NCI-H510A (cell line): ENCODE results near the gene OGDHL.

Source experiments
- DNase-seq: peaks from one replicate; lab custom pipeline; 2025; lab: John Stamatoyannopoulos, UW

The OGDHL gene

DNA sequence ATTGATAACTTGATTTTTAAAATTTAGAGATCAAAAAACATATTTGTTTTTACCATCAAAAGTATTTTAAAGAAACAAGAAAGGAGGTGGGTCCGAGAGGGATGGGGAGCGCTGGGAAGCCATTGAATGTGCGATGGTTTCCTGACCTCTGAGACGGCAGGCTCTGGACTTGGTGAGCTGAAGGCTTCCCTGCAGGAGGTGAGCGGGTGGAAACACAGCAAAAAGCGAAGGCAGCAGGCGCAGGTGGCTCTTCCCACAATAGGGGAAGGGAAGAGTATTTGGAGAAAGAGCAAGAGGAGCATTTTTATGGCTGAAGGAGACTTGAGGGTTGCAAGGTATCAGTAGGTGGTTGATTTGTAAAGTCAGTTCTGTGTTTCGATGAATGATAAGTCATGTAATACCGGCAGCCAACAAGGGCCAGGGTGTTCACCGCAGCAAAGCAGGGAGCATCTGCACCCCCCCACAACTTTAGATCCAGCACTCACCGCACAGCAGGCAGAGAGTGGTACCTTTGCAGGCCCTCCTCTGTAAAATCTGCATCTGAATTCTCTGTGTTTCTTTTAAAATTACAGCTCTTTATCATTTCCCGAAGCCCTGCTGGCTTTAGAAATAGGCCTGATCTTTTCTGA, 72.1 kb downstream of the OGDHL start:
- DNase-seq, result no peak

DNA sequence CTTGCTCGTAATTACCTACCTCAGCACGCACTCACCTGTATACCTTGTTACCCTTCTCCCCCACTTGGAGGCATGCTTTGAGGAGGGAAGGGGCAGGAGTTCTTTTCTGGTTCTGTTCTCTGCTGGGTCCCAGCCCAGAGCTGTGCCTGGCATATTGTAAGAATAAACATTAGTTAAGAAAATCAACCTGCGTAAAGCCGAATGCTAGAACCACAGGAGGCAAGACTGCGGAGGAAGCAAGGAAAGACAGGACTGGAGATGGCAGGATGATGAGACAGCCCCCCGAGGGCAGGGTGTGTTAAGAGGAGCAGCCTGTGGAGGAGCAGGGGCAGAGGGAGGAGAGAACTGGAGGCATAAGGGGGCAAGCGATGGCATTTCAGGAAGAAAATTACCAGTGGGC, 73.2 kb downstream of the OGDHL start:
- no peak for DNase-seq

DNA sequence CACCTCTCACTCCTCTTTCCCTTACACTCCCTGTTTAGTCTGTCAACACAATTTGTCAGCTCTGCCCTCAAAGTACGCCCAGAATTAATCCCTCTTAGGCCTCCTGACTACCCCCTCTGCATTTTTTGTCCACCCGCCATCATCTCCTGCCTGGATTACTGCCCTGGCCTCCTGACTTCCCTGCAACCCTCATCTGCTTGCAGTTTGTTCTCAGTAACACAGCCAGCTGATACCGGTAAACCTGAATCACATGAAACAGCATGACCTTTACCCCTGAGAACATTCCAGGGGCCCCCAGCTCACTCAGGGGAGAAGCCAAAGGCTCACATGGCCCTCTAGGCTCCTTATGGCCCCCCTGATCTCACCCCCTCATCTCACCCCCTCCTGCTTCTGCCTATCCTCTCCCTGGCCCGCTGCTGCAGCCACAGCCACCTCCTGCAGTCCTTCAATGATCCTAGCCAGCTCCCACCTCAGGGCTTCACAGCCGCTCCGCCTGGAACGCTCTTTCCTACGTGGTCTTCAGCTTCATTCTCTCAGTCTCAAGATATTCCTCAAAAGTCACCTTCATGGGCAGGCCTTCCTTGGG, 73.8 kb downstream of the OGDHL start:
- DNase-seq, result no peak

DNA sequence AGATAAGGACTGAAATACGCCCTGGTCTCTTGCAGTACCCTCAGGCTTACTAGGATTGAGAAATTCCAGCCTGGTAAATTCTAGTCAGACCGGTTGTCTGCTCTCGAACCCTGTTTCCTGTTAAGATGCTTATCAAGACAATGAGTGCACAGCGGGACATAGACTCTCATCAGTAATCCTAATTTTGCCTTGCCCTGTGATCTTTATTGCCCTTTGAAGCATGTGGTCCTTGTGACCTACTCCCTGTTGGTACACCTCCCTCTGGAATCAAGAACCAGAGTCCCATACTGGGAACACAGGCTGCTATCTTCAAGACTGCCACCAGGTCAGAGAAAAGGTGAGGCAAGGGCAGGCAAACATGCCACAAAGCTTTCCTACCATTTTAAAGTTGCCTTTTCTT, 75.5 kb downstream of the OGDHL start:
- no peak for DNase-seq
